Activated naive CD8-positive, alpha-beta T cell (primary cell): ENCODE measurements around the gene GALNT9.

Experiments
- H3K27ac Mint-ChIP-seq: one replicate; pipeline ENCODE4 v1.8.0; 2021; ENCODE audit warnings: mixed read lengths
- H3K27me3 Mint-ChIP-seq: one replicate; pipeline ENCODE4 v1.8.0; 2021; ENCODE audit warnings: mixed read lengths
- H3K36me3 Mint-ChIP-seq: one replicate; pipeline ENCODE4 v1.8.0; 2021; ENCODE audit warnings: mixed read lengths
- H3K4me1 Mint-ChIP-seq: one replicate; pipeline ENCODE4 v1.8.0; 2021; ENCODE audit warnings: low read depth, mixed read lengths
- H3K4me3 Mint-ChIP-seq: one replicate; pipeline ENCODE4 v1.8.0; 2021; ENCODE audit warnings: mild to moderate bottlenecking, mixed read lengths
- H3K9me3 Mint-ChIP-seq: one replicate; pipeline ENCODE4 v1.8.0; 2021; ENCODE audit warnings: low read depth, mixed read lengths

Gene GALNT9

GRCh38 chr12:132159555-132160003 is 169.8 kb downstream of the GALNT9 start:
- H3K4me3 Mint-ChIP-seq = no peak overlapping the region
- H3K27ac Mint-ChIP-seq = no peak overlapping the region
- H3K4me1 Mint-ChIP-seq = peaks cover 13% of the 10 kb centered on the region
- H3K9me3 Mint-ChIP-seq = no peaks in the 10 kb centered on the region
- H3K36me3 Mint-ChIP-seq = no peaks in the 10 kb centered on the region
- no peaks in the 10 kb centered on the region for H3K27me3 Mint-ChIP-seq

GRCh38 chr12:132158677-132159554 is 170.5 kb downstream of the GALNT9 start:
- H3K36me3 Mint-ChIP-seq = no peaks in the 10 kb centered on the region
- peaks cover 6% of the 10 kb centered on the region for H3K4me1 Mint-ChIP-seq
- H3K27me3 Mint-ChIP-seq = no peaks in the 10 kb centered on the region
- no peaks in the 10 kb centered on the region for H3K9me3 Mint-ChIP-seq
- no peak overlapping the region for H3K27ac Mint-ChIP-seq
- no peak overlapping the region for H3K4me3 Mint-ChIP-seq

DNA sequence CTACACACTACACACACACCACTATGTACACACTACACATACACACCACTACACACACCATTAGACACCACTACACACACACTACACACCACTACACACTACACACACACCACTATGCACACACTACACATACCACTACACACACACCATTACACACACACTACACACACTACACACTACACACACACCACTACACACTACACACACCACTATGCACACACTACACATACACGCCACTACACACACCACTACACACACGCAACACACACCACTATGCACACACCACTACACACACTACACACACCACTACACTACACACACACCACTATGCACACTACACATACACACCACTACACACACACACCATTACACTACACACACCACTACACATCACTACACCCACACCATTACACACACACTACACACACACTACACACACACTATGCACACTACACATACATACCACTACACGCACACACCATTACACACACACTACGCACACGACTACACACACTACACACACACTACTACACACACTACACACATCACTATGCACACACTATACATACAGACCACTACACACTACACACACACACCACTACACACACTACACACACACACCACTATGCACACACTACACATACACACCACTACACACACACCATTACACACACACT is 171.5 kb downstream of the GALNT9 start:
- Mint-ChIP-seq H3K4me3 (no peak overlapping the region), H3K36me3 (no peaks in the 10 kb centered on the region), H3K27me3 (no peaks in the 10 kb centered on the region), H3K9me3 (no peaks in the 10 kb centered on the region), H3K27ac (no peak overlapping the region), H3K4me1 (peaks cover 1% of the 10 kb centered on the region)

DNA sequence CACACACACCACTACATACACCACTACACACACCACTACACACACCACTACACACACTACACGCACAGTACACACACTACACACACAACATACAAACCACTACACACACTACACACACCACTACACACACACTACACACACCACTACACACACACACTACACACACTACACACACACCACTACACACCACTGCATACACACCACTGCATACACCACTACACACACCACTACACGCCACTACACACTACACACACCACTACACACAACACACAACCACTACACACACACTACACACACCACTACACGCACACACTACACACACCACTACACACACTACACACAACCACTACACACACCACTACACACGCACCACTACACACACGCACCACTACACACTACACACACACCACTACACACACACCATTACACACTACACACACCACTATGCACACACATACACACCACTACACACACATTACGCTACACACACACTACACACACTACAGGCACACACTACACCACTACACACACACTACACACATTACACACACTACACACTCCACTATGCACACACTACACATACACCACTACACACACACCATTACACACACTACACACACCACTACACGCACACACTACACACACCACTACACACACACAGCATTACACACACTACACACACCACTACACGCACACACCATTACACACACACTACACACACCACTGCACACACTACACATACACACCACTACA is 172.6 kb downstream of the GALNT9 start:
- H3K27ac Mint-ChIP-seq = no peak overlapping the region

GRCh38 chr12:132155771-132156572 is 173.4 kb downstream of the GALNT9 start:
- Mint-ChIP-seq H3K9me3 (no peaks in the 10 kb centered on the region), H3K27me3 (no peaks in the 10 kb centered on the region), H3K27ac (no peak overlapping the region), H3K4me3 (no peak overlapping the region), H3K4me1 (no peaks in the 10 kb centered on the region), H3K36me3 (no peaks in the 10 kb centered on the region)

More for the DNA sequence above, 172.6 kb downstream of the GALNT9 start:
- Mint-ChIP-seq H3K4me3 (no peak overlapping the region), H3K9me3 (no peaks in the 10 kb centered on the region), H3K4me1 (no peaks in the 10 kb centered on the region), H3K36me3 (no peaks in the 10 kb centered on the region), H3K27me3 (no peaks in the 10 kb centered on the region)

GRCh38 chr12:132154941-132155770 is 174.2 kb downstream of the GALNT9 start:
- no peaks in the 10 kb centered on the region for H3K36me3 Mint-ChIP-seq
- H3K4me1 Mint-ChIP-seq = no peaks in the 10 kb centered on the region
- no peaks in the 10 kb centered on the region for H3K9me3 Mint-ChIP-seq
- H3K4me3 Mint-ChIP-seq = no peak overlapping the region
- H3K27ac Mint-ChIP-seq = no peak overlapping the region
- no peaks in the 10 kb centered on the region for H3K27me3 Mint-ChIP-seq

GRCh38 chr12:132154341-132154761 is 175.0 kb downstream of the GALNT9 start:
- Mint-ChIP-seq H3K36me3 (no peaks in the 10 kb centered on the region), H3K9me3 (no peaks in the 10 kb centered on the region), H3K4me1 (no peaks in the 10 kb centered on the region), H3K4me3 (no peak overlapping the region), H3K27ac (no peak overlapping the region), H3K27me3 (no peaks in the 10 kb centered on the region)

GRCh38 chr12:132153501-132154340 is 175.7 kb downstream of the GALNT9 start:
- Mint-ChIP-seq H3K36me3 (no peaks in the 10 kb centered on the region), H3K4me3 (no peak overlapping the region), H3K27ac (no peak overlapping the region), H3K9me3 (no peaks in the 10 kb centered on the region), H3K27me3 (no peaks in the 10 kb centered on the region), H3K4me1 (no peaks in the 10 kb centered on the region)

DNA sequence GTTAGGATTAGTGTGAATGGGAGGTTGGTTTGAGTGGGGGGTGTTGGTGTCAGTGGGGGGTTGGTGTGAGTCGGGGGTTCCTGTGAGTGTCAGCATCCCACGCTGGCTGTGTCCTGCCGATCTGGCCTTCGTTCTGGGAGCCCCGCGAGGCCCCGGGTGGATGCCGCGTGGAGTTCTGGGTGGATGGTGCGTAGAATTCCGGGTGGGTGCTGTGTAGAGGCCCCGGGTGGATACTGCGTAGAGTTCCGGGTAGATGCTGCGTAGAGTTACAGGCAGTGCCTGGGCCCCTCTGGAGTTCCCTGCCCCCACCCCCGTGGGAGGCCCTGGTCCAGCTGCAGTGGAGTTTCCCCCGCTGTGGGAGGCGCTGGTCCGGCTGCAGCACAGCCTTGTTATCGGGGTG is 176.4 kb downstream of the GALNT9 start:
- H3K4me1 Mint-ChIP-seq = no peaks in the 10 kb centered on the region
- H3K9me3 Mint-ChIP-seq = no peaks in the 10 kb centered on the region
- H3K36me3 Mint-ChIP-seq = no peaks in the 10 kb centered on the region
- H3K4me3 Mint-ChIP-seq = no peak overlapping the region
- no peaks in the 10 kb centered on the region for H3K27me3 Mint-ChIP-seq
- no peak overlapping the region for H3K27ac Mint-ChIP-seq

GRCh38 chr12:132152411-132152821 is 177.0 kb downstream of the GALNT9 start:
- H3K27ac Mint-ChIP-seq = no peak overlapping the region
- H3K4me1 Mint-ChIP-seq = no peaks in the 10 kb centered on the region
- no peaks in the 10 kb centered on the region for H3K36me3 Mint-ChIP-seq
- no peaks in the 10 kb centered on the region for H3K27me3 Mint-ChIP-seq
- H3K9me3 Mint-ChIP-seq = no peaks in the 10 kb centered on the region
- H3K4me3 Mint-ChIP-seq = no peak overlapping the region

DNA sequence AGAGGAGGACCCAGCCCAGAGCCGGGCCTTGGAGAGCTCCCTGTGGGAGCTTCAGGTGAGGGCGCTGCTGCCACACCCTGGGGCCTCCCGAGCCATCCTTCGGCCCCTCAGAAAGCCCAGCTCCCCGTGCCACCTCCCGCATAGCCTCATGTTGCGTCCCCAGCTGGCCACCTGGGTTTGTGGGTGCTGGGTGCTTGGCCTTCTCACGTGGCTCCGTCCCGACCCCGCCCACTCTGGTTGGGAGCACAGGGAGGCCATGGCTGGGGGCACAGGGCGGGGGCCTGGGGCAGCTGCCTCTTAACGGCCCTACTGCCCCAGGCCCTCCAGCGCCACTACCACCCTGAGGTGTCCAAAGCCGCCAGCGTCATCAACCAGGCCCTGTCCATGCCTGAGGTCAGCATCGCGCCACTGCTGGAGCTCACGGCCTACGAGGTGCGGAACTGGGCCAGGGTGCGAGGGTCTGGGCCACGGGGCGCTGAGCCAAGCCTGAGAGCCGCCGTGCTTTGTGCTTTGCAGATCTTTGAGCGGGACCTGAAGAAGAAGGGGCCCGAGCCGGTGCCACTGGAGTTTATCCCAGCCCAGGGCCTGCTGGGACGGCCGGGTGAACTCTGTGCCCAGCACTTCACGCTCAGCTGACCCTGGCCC is 177.5 kb downstream of the GALNT9 start:
- H3K27me3 Mint-ChIP-seq = no peaks in the 10 kb centered on the region
- H3K36me3 Mint-ChIP-seq = no peaks in the 10 kb centered on the region
- no peaks in the 10 kb centered on the region for H3K9me3 Mint-ChIP-seq
- H3K27ac Mint-ChIP-seq = no peak overlapping the region
- no peaks in the 10 kb centered on the region for H3K4me1 Mint-ChIP-seq
- no peak overlapping the region for H3K4me3 Mint-ChIP-seq

- Mint-ChIP-seq H3K4me3 (no peak overlapping the region), H3K9me3 (no peaks in the 10 kb centered on the region), H3K27me3 (no peaks in the 10 kb centered on the region), H3K4me1 (peaks cover 5% of the 10 kb centered on the region), H3K36me3 (no peaks in the 10 kb centered on the region), H3K27ac (no peak overlapping the region)
Observed at GRCh38 chr12:132151145-132151765, 178.1 kb downstream of the GALNT9 start.
